Fibroblast of lung (primary cell): Measurements from ENCODE around the gene DYNLT1.

Source experiments
- EZH2 ChIP-seq: IDR thresholded peaks from 2 replicates; pipeline ENCODE4 v1.5.1; 2012; ENCODE audit warnings: low read length, control low read depth, mild to moderate bottlenecking; ENCODE audit errors: missing control alignments
- TF ChIP-seq, protein P1 (sequence below), 2 donors: IDR thresholded peaks in 1 of 2; conservative IDR thresholded peaks in 1 of 2; 1 replicate in 1 of 2; 2 replicates in 1 of 2; pipeline ENCODE4 v1.5.1; 2011 to 2012; ENCODE audit warnings: low read length in 2 of 2, control low read depth in 1 of 2, inconsistent platforms in 1 of 2, low read depth in 1 of 2, mild to moderate bottlenecking in 1 of 2

DNA sequence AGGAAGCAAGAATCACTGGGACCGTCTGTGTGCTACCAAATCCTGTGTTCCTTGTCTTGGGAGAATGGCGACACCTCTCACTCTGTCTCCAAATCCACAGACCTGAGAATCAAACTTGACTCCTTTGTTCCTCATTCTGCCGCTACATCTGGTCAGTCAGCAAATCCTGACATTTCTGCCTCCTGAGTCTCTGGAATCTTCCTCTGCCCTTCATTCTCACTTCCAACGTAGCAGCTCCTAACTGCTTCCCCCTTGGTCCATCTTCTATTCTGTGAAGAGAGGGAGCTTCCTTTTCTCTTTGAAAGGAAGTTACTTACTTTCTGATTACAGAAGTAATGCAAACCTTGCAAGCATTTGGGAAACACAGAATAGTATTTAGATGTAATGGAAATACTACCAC is 43.0 kb upstream of the DYNLT1 start:
- TF ChIP-seq, protein P1, sequence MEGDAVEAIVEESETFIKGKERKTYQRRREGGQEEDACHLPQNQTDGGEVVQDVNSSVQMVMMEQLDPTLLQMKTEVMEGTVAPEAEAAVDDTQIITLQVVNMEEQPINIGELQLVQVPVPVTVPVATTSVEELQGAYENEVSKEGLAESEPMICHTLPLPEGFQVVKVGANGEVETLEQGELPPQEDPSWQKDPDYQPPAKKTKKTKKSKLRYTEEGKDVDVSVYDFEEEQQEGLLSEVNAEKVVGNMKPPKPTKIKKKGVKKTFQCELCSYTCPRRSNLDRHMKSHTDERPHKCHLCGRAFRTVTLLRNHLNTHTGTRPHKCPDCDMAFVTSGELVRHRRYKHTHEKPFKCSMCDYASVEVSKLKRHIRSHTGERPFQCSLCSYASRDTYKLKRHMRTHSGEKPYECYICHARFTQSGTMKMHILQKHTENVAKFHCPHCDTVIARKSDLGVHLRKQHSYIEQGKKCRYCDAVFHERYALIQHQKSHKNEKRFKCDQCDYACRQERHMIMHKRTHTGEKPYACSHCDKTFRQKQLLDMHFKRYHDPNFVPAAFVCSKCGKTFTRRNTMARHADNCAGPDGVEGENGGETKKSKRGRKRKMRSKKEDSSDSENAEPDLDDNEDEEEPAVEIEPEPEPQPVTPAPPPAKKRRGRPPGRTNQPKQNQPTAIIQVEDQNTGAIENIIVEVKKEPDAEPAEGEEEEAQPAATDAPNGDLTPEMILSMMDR (conservative IDR thresholded peaks at IDR 0.05 in 1 of 2, IDR thresholded peaks at IDR 0.05 in 1 of 2; ENCODE audit: low read depth in 1 of 2, low read length in 2 of 2) = no peak
- TF ChIP-seq EZH2 = no peak
